Gastrocnemius medialis (tissue), 4 donors: ENCODE results near the gene KLF16.

Experiments
- CTCF ChIP-seq, 5 experiments: fragments of 450-650 bp in 3 of 5; fragments of 200-600 bp in 2 of 5; sonication (generic) in 2 of 5; IDR thresholded peaks in 4 of 5; conservative IDR thresholded peaks in 1 of 5; 1 replicate in 4 of 5; 2 replicates in 1 of 5; pipeline ENCODE4 v1.5.1; 2016 to 2019; ENCODE audit warnings: antibody characterized with exemption in 5 of 5, mild to moderate bottlenecking in 3 of 5, moderate library complexity in 3 of 5
- POLR2A ChIP-seq, 2 donors: fragments of 450-650 bp; IDR thresholded peaks; one replicate each; pipeline ENCODE4 v1.6.1; 2017; ENCODE audit warnings: antibody characterized with exemption in 2 of 2, mild to moderate bottlenecking in 2 of 2, moderate library complexity in 2 of 2

- TF ChIP-seq CTCF (IDR thresholded peaks at IDR 0.05 in 4 of 5, conservative IDR thresholded peaks at IDR 0.05 in 1 of 5), result no peak
- no peak for TF ChIP-seq POLR2A (IDR thresholded peaks at IDR 0.05)
These were observed 4.8 kb downstream of the KLF16 start for GRCh38 chr19:1858412-1859081.
